A673 (cell line): ENCODE measurements around the gene NFYA. TPM values are rescaled to one million over a fixed set of nuclear protein-coding genes. Genes with fewer than 3 reads are reported as not detected.
A peak's percentile ranks its signal among the peaks of the same experiment; 100 is the strongest.

Experiments used
- BruUV-seq: library from RNA; stranded (reverse); fragments of 400-500 nt; replicated peaks from 2 replicates; lab custom pipeline; 2021; lab: Mats Ljungman, UMichigan
- CTCF ChIA-PET: fragments of 300-600 bp; sonication (Branson Sonifier 250); formaldehyde crosslinking; loops from one replicate; lab custom pipeline; 2022; ENCODE audit warnings: antibody characterized with exemption; lab: Charles Lee
- POLR2A ChIA-PET: fragments of 300-600 bp; sonication (Branson Sonifier 250); formaldehyde crosslinking; loops from one replicate; lab custom pipeline; 2022; ENCODE audit warnings: antibody characterized with exemption; ENCODE audit not compliant: low non-redundant PET; lab: Charles Lee
- DNase-seq: peaks from one replicate; pipeline ENCODE4 v3.0.0-alpha.2; 2015; ENCODE audit warnings: low spot score
- H3K27ac ChIP-seq: fragments of 200-600 bp; sonication (generic); 2 replicates; pipeline ENCODE4 v1.5.1; 2016; ENCODE audit warnings: mixed run types, low read depth, mild to moderate bottlenecking, mixed read lengths, antibody characterized with exemption, low read length; ENCODE audit not compliant: poor library complexity, severe bottlenecking
- H3K27me3 ChIP-seq: fragments of 200-600 bp; sonication (generic); replicated peaks from 2 replicates; pipeline ENCODE4 v1.6.1; 2017; ENCODE audit warnings: mixed run types, low read depth, mild to moderate bottlenecking, mixed read lengths, antibody characterized with exemption, low read length; ENCODE audit not compliant: insufficient read depth, poor library complexity
- H3K36me3 ChIP-seq: fragments of 200-600 bp; sonication (generic); 2 replicates; pipeline ENCODE4 v1.6.1; 2016; ENCODE audit warnings: mixed run types, mild to moderate bottlenecking, mixed read lengths, antibody characterized with exemption, low read length; ENCODE audit not compliant: insufficient read depth, poor library complexity, severe bottlenecking
- H3K4me1 ChIP-seq: fragments of 200-600 bp; sonication (generic); 2 replicates; pipeline ENCODE4 v1.6.1; 2017; ENCODE audit warnings: mixed run types, mild to moderate bottlenecking, mixed read lengths, antibody characterized with exemption, low read length; ENCODE audit not compliant: insufficient read depth, poor library complexity, severe bottlenecking
- H3K4me3 ChIP-seq: fragments of 200-600 bp; sonication (generic); 2 replicates; pipeline ENCODE4 v1.5.1; 2016; ENCODE audit warnings: low read depth, mixed run types, mild to moderate bottlenecking, mixed read lengths, low read length; ENCODE audit not compliant: poor library complexity, severe bottlenecking
- H3K9me3 ChIP-seq: fragments of 200-600 bp; sonication (generic); 2 replicates; pipeline ENCODE4 v1.6.1; 2016; ENCODE audit warnings: mixed run types, low read depth, mild to moderate bottlenecking, mixed read lengths, antibody characterized with exemption, low read length; ENCODE audit not compliant: poor library complexity, severe bottlenecking
- CTCF ChIP-seq: fragments of 300-800, 200-600 bp; sonication (generic); conservative IDR thresholded peaks from 2 replicates; pipeline ENCODE4 v1.5.1; 2017; ENCODE audit warnings: low read depth, mild to moderate bottlenecking, antibody characterized with exemption, low read length, moderate library complexity, mixed read lengths
- EZH2 ChIP-seq: fragments of 200-600 bp; sonication (generic); IDR thresholded peaks from 2 replicates; pipeline ENCODE4 v1.6.1; 2017; ENCODE audit warnings: borderline replicate concordance, low read depth, mild to moderate bottlenecking, mixed read lengths, antibody characterized with exemption, low read length; ENCODE audit not compliant: poor library complexity, severe bottlenecking
- intact Hi-C: fragments of 100-400 bp; cut with micrococcal nuclease; formaldehyde crosslinking; loops from one replicate; pipeline ENCODE4 v1.10.0; 2022; ENCODE audit not compliant: unreplicated experiment
- total RNA-seq: library from RNA; stranded (reverse); gene quantifications from 2 replicates; pipeline ENCODE4 v1.2.3, GENCODE V29; 2021

NFYA gene
- total RNA-seq, 1 experiment from 2014 or later, result 45.4 TPM

GRCh38 chr6:41050536-41050935, 22.2 kb upstream of the NFYA start:
- Histone ChIP-seq H3K4me3 (no peak overlapping the region), H3K36me3 (no peaks in the 10 kb centered on the region), H3K27me3 (no peaks in the 10 kb centered on the region), H3K4me1 (peaks cover 4% of the 10 kb centered on the region), H3K9me3 (no peaks in the 10 kb centered on the region), H3K27ac (no peak overlapping the region)
- intact Hi-C loops, result no loop called here
- DNase-seq, result no peak
- CTCF ChIA-PET, result no interaction called here
- BruUV-seq, result no TSS peak
- POLR2A ChIA-PET, result no interaction called here
- no peak for TF ChIP-seq CTCF
- TF ChIP-seq EZH2, result no peak

- CTCF ChIA-PET, result no interaction called here
- no peaks in the 10 kb centered on the region for H3K27me3 ChIP-seq
- no peaks in the 10 kb centered on the region for H3K9me3 ChIP-seq
- no peak overlapping the region for H3K27ac ChIP-seq
- intact Hi-C loops, result no loop called here
- DNase-seq, result peak; percentile 49
- H3K4me3 ChIP-seq, result no peak overlapping the region
- H3K36me3 ChIP-seq, result no peaks in the 10 kb centered on the region
- POLR2A ChIA-PET, result no interaction called here
- no peak for TF ChIP-seq CTCF
- TF ChIP-seq EZH2, result no peak
- peaks cover 4% of the 10 kb centered on the region for H3K4me1 ChIP-seq
- BruUV-seq, result no TSS peak
Observed at GRCh38 chr6:41051873-41052272, 20.9 kb upstream of the NFYA start.

GRCh38 chr6:41053041-41053440, 19.7 kb upstream of the NFYA start, which contains the start of gene APOBEC2:
TSS of gene APOBEC2 (plus strand) at chr6:41053202. CDS start at chr6:41053348, 146 bp downstream.
- no peaks in the 10 kb centered on the region for H3K27me3 ChIP-seq
- H3K4me3 ChIP-seq, result no peak within 1 kb of the TSS
- POLR2A ChIA-PET, result no interaction called here
- no peak within 1 kb of the TSS for H3K27ac ChIP-seq
- CTCF ChIA-PET, result no interaction called here
- BruUV-seq, result no TSS peak
- H3K9me3 ChIP-seq, result no peaks in the 10 kb centered on the region
- TF ChIP-seq CTCF (no peak), EZH2 (no peak)
- peaks cover 4% of the 10 kb centered on the region for H3K4me1 ChIP-seq
- no peaks in the 10 kb centered on the region for H3K36me3 ChIP-seq
- DNase-seq, result no peak
- intact Hi-C loops, result no loop called here
